Measurements from ENCODE around the gene DPCD.

DNA sequence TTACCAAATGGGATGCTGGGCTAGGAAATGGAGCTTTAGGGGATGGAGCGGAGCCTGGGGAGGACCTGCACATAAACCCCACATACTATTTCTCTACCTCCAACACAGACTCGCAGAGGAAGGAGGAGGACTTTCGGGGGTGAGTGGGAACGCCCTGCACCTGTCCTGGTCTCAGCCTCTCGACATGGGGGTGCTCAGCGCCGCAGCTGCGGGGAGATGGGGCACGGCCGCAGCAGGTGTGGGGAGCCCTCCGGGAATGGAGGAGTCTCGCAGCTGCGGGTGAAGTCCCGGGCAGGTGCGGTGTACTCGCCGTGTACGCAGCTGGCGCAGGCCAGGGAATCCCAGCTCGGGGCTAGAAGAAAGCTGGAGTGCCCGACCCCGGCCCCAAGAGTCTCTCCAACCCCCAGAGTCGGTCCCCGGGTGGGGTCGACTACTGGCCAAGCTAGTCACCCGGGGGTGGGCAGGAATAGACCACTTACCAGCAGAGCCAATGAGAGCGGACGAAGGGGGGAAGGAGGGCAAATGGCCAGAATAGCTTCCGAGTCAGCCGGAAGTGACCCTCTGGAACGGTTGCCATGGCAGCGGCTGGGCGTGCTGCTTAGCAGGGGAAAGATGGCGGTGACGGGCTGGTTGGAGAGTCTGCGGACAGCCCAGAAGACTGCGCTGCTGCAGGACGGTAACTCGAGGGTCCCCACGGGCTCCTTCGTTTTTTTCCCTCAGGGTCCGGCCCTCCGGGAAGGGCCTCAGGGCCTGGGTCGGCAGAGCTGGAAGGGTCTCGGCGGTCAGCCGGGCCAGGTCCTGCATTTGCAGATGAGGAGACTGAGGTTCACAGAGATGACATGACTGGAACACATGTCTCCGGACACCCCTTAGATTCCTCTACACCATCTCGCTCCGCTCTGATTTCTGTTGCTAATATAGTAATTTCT lies at the start of gene DPCD, which contains the start of gene POLL:
- TF ChIP-seq, protein P1, sequence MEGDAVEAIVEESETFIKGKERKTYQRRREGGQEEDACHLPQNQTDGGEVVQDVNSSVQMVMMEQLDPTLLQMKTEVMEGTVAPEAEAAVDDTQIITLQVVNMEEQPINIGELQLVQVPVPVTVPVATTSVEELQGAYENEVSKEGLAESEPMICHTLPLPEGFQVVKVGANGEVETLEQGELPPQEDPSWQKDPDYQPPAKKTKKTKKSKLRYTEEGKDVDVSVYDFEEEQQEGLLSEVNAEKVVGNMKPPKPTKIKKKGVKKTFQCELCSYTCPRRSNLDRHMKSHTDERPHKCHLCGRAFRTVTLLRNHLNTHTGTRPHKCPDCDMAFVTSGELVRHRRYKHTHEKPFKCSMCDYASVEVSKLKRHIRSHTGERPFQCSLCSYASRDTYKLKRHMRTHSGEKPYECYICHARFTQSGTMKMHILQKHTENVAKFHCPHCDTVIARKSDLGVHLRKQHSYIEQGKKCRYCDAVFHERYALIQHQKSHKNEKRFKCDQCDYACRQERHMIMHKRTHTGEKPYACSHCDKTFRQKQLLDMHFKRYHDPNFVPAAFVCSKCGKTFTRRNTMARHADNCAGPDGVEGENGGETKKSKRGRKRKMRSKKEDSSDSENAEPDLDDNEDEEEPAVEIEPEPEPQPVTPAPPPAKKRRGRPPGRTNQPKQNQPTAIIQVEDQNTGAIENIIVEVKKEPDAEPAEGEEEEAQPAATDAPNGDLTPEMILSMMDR (conservative IDR thresholded peaks at IDR 0.05; ENCODE audit: low read length): no peak
- TF ChIP-seq EZH2phosphoT487 (IDR thresholded peaks at IDR 0.05; ENCODE audit: borderline replicate concordance, low read depth, low read length): no peak

Measured in OCI-LY7 (cell line).